Activated CD4-positive, alpha-beta T cell treated with anti-CD3 and anti-CD28 coated beads, Interleukin-2, Interleukin-4, amounts not matched to agents 100 ng/mL and 50 ng/mL, durations not matched to agents 16 hours and 8 hours (primary cell): ENCODE results near the gene BFSP2.
"Not testable (repeated sequence)": the region's sequence is repeated elsewhere in the genome, so short reads cannot be mapped to it uniquely, and the experiment has no call there.

Experiments
- DNase-seq: peaks from one replicate; pipeline ENCODE4 v3.0.0-alpha.2; 2020; ENCODE audit warnings: low spot score

BFSP2 gene

DNA sequence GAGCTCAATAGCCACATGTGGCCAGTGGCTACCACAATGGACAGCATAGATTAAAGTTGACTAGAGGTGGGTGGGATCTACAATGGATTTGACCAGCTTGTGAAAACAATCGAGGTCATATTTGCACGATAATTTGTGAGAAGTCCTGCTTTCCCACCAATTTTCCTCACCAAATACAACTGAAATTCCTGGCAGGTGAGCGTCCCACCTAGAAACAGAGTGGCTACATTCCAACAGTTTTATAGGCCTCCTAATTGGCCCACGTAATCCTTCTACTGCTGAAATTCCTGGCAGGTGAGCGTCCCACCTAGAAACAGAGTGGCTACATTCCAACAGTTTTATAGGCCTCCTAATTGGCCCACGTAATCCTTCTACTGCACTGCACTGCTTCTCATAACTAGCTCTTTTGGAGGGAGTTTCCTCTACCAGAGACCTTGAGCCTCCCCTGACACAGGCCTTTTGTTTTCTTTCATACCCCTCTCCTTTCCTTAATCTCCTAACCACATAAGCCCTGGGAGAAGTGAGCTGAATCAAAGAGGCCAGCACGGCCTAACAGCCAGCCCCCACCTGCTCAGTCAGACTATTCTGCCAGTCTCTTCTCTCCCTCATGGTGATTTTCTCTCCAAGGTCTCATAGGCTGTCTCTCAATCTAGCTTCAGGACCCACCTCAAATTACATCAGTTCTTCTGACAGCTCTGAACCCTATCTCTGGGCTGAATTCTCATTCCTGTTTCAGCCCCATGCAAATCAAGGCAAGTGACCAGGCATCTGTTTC lies 80.2 kb downstream of the BFSP2 start:
- no peak for DNase-seq

DNA sequence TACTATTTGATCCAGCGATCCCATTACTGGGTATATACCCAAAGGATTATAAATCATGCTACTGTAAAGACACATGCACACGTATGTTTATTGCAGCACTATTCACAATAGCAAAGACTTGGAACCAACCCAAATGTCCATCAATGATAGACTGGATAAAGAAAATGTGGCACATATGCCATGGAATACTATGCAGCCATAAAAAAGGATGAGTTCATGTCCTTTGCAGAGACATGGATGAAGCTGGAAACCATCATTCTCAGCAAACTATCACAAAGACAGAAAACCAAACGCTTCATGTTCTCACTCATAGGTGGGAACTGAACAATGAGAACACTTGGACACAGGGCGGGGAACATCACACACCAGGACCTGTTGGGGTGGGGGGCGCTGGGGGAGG lies 82.6 kb downstream of the BFSP2 start:
- not testable (repeated sequence) for DNase-seq

DNA sequence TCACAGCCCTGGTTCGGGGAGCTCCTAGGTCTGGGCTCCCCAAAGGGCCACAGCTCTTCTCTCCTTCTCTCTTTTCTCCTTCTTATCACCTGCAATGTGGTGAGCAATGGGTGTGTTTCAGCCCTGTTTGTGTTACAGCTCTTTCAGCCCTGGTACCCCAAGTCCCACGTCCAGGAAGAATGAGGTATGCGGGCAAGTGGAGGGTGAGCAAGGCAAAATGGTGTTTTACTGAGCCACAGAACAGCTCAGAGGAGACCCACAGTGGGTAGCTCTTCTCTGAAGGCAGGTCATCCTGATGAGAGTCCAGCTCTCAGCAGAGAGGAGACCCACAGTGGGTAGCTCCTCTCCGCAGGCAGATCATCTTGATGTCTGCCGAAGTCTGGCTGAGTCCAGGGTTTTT lies 86.8 kb downstream of the BFSP2 start:
- no peak for DNase-seq

DNA sequence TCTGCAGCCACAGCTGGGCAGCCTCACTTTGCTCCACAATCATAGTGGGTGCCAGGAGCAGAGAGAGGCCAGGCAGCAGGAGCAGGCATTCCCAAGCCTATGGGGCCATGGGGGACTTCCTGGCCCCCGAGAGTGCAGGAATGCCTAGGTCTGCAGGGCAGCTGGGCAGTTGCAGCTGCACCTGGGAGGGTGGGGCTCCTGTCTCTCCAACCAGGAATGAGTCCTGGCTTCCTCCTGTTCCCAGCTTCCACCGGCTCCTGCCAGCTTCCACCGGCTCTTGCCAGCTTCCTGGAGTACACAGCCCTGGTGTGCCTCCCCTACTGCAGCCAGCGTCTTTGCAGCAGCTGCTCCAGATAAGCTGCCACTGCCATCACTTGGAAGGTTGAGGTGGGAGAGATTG lies 87.3 kb downstream of the BFSP2 start:
- no peak for DNase-seq

DNA sequence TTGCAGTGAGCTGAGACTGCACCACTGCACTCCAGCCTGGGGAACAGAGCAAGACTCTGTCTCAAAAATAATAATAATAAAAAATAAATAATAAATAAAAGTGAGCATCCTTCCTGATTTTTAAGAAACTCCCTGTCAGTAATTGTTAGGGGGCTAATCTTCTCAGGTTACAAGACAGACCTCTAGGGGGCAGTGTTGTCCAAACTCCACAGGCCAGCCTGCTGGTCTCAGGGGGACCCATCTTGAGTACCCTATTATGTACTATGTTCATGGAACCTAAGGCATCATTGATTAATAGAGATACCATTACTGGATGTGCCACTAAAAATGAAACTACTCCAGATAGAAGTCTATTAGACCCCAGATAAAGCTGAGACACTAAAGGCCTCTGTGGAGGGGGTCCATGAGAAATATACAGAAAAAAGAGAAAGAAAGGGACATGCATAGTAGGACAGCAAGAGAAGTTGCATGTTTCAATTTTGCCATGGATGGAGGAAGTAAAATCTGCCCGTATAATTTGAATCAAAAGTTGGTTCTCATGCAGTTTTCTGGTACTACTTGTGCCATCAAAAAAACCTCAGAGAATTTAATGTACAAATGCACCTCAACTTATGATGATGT lies 88.2 kb downstream of the BFSP2 start:
- peak; percentile 48 for DNase-seq

DNA sequence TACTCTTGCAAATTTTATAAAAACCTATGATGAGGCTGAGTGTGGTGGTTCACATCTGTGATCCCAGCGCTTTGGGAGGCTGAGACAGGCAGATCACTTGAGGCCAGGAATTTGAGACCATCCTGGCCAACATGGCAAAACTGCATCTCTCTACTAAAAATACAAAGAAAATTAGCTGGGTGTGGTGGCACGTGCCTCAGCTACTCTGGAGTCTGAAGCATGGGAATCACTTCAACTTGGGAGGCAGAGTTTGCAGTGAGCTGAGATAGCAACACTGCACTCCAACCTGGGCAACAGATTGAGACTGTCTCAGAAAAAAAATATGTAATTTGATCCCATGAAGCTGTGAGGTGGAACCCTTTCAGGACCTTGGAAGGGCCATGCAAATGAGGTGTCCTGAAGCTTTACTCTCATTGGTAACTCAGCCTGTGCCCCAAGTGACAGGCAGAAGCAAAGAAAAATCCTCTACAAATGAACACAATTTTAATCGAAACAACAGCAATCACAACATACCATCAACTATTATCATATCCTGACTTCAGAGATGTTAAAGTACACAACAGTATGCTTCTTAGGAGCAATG lies 89.0 kb downstream of the BFSP2 start:
- DNase-seq, result no peak

DNA sequence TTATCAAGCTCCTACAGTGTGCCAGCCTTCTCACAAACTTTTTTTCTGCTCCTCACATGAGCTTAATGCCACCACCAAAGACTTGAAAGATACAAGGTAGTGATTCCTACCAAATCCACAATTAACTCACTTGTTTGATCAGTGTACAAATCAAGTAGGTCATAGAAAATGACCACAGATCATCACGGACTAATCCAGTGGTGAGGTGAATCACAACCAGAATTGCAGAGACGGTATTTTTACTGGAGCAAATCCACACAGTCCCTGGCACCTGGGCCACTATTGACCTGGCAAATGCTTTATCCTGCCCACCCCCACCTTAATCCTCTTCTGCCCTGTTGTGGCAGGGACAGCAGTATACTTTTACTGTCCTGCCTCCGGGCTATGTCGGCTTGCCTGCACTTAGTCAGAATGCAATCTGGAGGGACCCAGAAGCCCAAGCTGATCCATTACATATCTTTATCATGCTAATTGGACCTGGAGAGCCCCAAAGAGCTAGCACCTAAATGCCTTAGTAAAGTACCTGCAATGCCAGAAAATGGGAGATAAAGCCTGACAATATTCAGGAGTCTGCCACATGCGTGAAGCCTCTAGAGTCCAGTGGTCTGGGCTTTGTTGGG lies 89.7 kb downstream of the BFSP2 start:
- DNase-seq, result no peak

DNA sequence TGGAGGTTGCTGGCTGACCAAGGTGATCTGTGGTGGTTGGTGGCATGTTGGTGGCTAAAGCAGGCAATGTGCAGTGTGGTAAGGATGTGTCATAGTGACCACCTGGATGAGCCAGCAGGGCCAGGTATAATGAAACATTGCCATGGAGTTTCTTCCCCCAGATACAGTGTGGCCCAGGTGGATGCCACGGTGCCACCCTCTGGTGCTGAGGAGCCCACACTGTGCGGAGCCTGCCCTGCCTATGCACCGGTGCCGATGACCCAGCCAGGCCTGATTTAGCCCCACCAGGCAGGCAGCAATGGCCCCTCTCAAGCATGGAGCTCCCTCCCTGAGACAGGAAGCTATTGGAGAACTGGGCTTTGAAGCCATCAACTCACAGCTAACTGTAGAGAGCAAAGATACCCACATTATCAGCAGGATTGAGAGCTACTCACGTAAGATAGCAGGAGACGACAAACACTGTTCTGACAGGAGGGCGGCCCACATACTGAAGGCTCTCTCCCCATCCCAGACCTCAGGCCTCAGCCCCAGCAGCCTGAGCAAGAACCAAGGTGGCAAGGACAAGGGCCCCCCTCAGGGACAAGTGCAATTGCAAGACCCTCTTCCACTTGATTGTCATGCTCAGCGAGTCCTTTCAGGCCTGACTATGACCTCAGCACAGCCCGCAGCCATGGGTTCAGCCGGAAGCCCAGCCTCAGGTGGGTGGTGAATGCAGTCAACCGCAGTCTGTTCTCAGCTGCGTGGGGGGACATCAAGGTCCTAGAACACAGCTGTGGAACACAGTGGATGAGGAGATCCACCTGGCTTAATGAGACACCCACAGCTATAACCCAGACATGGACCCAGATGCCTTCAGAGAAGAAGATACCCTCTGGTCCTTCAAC lies 90.9 kb downstream of the BFSP2 start:
- peak; percentile 31 for DNase-seq

DNA sequence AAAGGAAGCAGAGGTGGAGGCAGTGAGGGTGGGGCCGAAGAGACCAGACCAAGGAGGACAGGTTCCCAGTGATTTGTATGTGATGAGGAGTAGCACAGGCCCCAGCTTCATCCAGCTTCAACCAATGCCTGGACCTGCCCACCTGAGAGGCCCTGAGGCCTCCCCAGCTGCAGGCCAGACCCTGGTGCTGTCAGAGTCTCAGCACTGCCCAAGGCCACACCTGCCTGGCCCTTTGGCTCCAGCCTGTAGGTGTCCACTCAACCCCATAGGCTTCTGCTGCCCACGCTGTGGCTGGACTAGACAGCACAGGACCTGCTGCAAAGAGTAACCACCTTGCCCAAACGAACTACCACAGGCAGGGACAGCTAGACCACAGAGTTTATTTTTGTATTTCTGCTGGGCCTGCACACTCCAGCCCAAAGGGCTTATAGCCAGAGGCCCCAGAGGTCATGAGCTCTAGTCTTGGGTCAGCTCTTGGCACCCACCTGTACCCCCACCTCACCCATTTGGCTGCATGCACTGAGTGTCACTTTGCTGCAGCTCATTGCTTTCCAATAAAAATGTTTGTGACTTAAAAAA lies 91.7 kb downstream of the BFSP2 start:
- DNase-seq, result no peak

DNA sequence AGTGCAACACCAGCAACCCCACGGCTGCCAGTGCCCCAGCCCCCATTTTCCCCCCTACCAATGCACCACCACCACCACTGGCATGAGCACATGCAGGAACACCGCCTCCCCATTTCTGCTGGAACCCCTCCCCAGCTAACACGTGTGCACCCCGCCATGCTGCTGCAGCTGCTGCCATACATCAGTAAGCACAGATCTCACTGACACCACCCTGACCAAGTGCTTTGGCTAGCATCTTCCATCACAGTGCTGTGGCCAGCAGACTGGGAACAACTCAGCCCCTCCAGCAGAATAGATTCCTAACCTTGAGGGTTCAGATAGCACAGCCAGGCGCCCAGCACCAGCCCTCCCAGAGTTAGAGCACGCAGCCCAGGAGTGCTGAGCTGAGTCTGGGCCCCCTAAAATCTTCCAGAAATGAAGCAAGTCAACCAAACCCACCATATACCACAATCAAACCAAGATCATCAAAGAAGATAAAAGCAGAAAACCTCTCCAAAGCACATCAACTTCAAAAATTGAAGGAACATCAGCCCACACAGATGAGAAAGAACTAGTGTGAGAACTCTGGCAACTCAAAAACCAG lies 92.4 kb downstream of the BFSP2 start:
- DNase-seq, result no peak

DNA sequence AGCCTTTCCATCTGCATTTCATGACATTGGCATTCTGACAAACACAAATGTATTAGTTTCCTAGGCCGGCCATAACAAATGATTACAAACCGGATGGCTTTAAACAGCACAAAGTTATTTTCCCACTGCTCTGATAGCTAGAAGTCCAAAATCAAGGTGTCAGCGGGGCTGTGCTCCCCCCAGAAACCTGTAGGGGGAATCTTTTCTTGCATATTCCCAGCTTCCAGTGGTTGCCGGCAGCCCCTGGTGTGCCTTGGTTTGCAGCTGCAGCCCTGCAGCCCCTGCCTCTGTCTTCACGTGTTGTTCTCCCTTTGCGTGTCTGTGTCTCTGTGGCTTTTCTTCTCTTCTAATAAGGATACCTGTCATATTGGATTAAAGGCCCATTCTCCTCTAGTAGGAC lies 94.6 kb downstream of the BFSP2 start:
- DNase-seq, result no peak

DNA sequence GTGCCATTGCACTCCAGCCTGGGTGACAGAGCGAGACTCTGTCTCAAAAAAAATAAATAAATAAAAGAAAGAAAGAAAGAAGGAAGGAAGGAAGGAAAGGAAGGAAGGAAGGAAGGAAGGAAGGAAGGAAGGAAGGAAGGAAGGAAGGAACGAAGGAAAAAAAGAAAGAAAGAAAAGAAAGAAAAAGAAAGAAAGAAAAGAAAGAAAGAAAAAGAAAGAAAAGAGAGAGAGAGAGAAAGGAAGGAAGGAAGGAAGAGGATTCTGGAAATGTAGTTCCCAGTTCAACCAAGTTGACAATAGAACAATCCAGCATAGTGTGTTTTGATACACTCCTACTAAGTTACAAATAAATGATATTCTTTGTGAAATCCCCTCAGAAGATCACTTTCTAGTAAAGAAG lies 102.7 kb downstream of the BFSP2 start:
- DNase-seq, result not testable (repeated sequence)

DNA sequence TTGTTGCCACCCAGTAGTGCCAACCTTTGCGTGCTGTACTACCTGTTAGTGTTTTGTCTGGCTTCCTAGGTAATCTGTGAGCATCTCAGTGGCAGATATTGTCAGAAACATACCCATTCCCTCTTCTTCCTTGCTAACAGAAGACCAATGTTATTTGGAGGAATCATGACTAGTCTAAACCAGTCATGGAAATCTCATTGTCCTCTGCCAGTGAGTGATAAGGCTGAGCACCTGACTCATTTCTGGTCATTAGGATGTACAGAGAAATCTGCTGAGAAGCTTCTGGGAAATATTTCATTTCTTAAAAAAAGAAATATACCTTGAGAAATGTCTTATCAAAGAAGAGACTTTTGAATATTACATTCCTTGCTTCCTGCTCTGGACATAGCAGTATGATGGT lies 103.6 kb downstream of the BFSP2 start:
- no peak for DNase-seq

DNA sequence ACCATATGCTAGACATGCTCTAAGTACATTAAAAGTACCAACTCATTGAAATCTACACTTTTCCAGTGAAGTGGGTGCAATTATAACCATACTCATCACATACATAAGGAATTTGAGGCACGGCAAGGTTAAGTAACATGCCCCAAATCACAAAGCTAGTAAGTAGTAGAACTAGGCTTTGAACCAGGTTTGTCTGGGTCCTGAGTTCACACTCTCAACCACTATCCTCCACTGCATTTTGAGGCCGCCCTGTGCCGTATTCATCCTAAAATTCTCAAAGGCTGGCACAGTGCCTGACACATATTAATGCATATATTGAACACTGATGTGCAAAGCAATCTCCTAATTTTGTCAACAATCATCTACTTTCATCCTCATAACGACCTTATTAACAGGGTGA lies 104.9 kb downstream of the BFSP2 start:
- no peak for DNase-seq

DNA sequence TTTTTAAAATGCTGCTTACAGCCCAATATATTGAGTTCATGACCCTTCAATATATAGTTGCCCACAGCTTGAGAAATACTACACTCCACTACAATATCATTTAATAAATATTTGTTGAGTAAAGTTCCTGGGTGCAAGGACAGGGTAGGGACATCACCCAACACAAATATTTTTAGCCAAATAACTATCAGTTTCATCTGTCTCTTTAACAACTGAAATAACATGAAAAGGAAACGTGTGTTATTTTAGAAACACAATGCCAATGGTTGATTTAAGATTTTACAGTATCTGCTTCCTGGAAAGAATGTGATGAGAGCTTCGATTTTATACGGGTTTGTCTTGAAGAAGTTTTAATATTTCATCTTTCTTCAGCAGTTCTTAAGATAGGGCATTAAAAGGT lies 106.0 kb downstream of the BFSP2 start:
- DNase-seq, result no peak

DNA sequence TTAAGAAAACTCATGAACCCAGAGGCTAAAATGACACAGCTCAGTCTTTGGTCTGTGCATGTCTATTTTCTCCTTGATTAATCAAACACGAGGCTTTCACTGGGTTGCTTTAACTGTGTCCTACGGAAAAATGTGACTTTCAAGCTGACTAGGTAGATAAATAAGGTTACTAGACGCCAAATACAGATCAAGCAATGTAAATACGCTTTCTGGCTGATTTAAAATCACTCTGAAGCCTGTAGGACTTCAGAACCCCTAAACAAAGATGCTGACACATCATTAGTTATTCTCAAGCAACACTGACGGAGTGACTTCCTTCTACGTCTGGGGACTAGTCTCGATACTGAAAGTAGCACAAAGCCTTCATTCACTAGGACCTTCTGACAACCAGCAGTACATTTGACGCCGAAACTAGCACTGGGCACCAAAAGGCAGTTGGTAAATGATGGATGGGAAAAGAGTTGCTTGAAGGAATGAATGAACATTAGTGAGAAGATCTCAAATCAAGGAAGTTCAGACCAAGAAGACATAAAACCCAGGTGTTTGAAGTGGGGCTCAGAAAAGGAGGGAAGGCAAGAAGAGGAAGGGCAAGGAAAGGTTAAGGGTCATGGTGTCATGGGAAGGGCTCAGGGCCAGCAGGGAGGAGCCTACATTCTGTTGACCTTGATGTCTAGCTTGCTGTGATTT lies 106.5 kb downstream of the BFSP2 start:
- DNase-seq, result peak; percentile 65

DNA sequence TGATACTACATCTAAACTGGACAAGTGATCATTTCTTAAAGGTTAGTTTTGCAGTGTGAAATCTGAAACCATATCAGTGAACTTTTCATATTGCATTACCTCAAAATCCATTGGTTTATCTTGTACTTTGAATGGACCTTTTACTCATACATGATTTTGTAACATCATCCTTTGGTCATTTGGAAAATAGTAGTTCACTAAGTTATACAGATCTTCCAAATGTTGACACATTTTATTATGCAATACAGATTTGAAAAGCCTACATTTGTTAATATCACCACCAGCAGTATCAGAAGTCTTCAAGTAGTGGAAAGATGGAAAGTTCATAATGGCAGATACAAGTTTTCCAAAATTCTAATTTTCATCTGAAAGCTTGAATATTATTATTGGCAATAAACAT lies 109.6 kb downstream of the BFSP2 start:
- DNase-seq, result no peak

DNA sequence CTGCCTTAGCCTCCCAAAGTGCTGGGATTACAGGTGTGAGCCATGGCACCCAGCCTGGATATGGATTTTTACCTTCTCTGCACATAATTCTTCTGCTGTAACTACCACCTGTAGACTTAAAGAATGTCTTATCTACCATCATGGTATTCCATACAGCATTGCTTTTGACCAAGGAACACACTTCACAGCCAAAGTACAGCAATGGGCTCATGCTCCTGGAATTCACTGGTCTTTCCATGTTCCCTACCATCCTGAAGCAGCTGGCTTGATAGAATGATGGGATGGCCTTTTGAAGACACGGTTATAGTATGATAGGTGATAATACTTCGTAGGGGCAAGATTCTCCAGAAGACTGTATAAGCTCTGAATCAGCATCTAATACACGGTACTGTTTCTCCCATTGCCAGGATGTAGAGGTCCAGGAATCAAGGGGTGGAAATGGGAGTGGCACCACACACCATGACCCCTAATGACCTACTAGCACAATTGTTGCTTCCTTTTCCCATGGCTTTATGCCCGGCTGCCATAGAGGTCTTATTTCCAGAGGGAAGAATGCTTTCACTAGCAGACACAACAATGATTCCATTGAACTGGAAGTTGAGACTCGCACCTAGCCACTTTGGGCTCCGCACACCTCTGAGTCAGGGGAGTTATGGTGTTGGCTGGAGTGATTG lies 112.7 kb downstream of the BFSP2 start:
- no peak for DNase-seq

DNA sequence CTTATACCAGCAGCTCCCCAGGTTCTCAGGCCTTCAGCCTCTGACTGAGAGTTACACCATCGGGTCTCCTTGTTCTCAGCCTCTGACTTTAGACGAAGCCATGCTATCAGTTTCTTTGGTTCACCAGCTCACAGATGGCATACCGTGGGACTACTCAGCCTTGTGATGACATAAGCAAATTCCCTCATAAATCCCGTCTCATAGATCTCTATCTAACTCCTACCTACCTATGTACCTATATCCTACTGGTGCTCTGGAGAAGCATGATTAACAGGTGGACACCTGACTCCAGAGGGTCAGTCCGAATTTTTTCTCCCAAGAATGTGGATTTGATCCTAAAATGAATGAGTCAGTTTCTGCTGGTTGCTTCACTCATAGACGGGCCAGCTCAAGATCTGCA lies 114.6 kb downstream of the BFSP2 start:
- DNase-seq, result no peak

DNA sequence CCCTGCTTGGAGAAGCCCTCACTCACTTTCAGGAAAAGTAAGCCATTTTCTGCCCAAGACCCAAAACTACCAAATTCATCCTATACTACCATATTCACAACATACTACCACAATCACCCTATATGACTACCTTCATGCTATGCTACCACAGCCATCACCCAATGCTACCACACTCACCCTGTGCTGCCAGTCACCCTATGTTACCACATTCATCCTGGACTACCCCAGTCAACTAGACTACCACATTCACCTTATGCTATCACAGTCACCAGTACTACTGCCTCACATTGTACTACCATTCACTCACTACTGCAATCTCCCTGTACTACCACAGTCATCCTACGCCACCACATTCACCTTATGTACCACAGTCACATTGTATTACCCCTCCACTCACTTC lies 115.3 kb downstream of the BFSP2 start:
- DNase-seq, result no peak
